B cell (primary cell): ENCODE data around the gene TCF7L2. TPM values are rescaled to one million over a fixed set of nuclear protein-coding genes. Genes with fewer than 3 reads are reported as not detected.

Experiments used
- ATAC-seq: fragments of 200-7000 bp; cut with Tn5 transposase; one replicate; pipeline ENCODE4 v1.10.0; 2021; ENCODE audit warnings: low read depth, mild to moderate bottlenecking, moderate number of reproducible peaks, moderate library complexity
- CTCF ChIA-PET: fragments of 350-600 bp; sonication (Branson Sonifier 250); formaldehyde crosslinking; loops from one replicate; lab custom pipeline; 2021; ENCODE audit warnings: antibody characterized with exemption, inconsistent platforms; lab: Charles Lee
- POLR2A ChIA-PET: fragments of 350-600 bp; sonication (Branson Sonifier 250); formaldehyde crosslinking; loops from one replicate; lab custom pipeline; 2021; ENCODE audit warnings: antibody characterized with exemption; lab: Charles Lee
- DNase-seq: peaks from one replicate; pipeline ENCODE4 v3.0.0; 2013
- H2AFZ ChIP-seq: 2 replicates; pipeline ENCODE4 v1.6.1; 2012; ENCODE audit warnings: mild to moderate bottlenecking, low read depth, low read length; ENCODE audit not compliant: insufficient read depth, poor library complexity, severe bottlenecking
- H3K27ac ChIP-seq, 2 donors: 1 replicate in 1 of 2; 2 replicates in 1 of 2; pipeline ENCODE4 v1.5.1; 2012 to 2013; ENCODE audit warnings: low read length in 2 of 2, mild to moderate bottlenecking in 2 of 2, moderate library complexity in 1 of 2
- H3K27me3 ChIP-seq, 4 experiments: fragments of 200-600 bp in 1 of 4; sonication (generic) in 1 of 4; replicated peaks in 1 of 4; 1 replicate in 2 of 4; 2 replicates in 2 of 4; pipeline versions ENCODE4 v1.6.1 to v1.7.0; 2013 to 2016; ENCODE audit warnings: low read length in 3 of 4, mild to moderate bottlenecking in 2 of 4, mixed read lengths in 1 of 4, moderate library complexity in 1 of 4; ENCODE audit not compliant: insufficient read depth in 4 of 4, control insufficient read depth in 3 of 4; ENCODE audit errors: control extremely low read depth in 1 of 4
- H3K36me3 ChIP-seq, 2 experiments: replicated peaks in 1 of 2; 1 replicate in 1 of 2; 2 replicates in 1 of 2; pipeline versions ENCODE4 v1.6.1 to v1.7.1; 2013; ENCODE audit warnings: low read length in 1 of 2; ENCODE audit not compliant: insufficient read depth in 2 of 2, control insufficient read depth in 1 of 2; ENCODE audit errors: control extremely low read depth in 1 of 2, extremely low read depth in 1 of 2
- H3K4me1 ChIP-seq, 2 donors: fragments of 200-600 bp in 1 of 2; sonication (generic) in 1 of 2; 1 replicate in 1 of 2; 2 replicates in 1 of 2; pipeline versions ENCODE4 v1.5.1 to v1.6.1; 2013 to 2017; ENCODE audit warnings: low read length in 2 of 2; ENCODE audit not compliant: control insufficient read depth in 2 of 2, insufficient read depth in 2 of 2
- H3K4me2 ChIP-seq: replicated peaks from 2 replicates; pipeline ENCODE3; 2012; ENCODE audit warnings: mild to moderate bottlenecking, low read depth, low read length; ENCODE audit not compliant: poor library complexity, severe bottlenecking
- H3K4me3 ChIP-seq, 5 experiments: fragments of 200-600 bp in 1 of 5; sonication (generic) in 1 of 5; 1 replicate in 3 of 5; 2 replicates in 2 of 5; pipeline versions ENCODE4 v1.5.1 to v1.7.0; 2011 to 2016; ENCODE audit warnings: low read length in 4 of 5, mild to moderate bottlenecking in 4 of 5, low read depth in 2 of 5, control low read depth in 1 of 5, moderate library complexity in 1 of 5; ENCODE audit not compliant: insufficient read depth in 1 of 5; ENCODE audit errors: control extremely low read depth in 1 of 5, extremely low read depth in 1 of 5
- H3K79me2 ChIP-seq: fragments of 200-600 bp; sonication (generic); one replicate; pipeline ENCODE4 v1.6.0; 2016; ENCODE audit warnings: low read length; ENCODE audit not compliant: control insufficient read depth, insufficient read depth
- H3K9ac ChIP-seq: fragments of 200-600 bp; sonication (generic); 2 replicates; pipeline ENCODE4 v1.6.1; 2017; ENCODE audit warnings: mild to moderate bottlenecking, low read length, moderate library complexity
- H3K9me3 ChIP-seq, 3 donors: one replicate each; pipeline versions ENCODE4 v1.6.1 to v1.7.1; 2013; ENCODE audit warnings: low read length in 2 of 3; ENCODE audit not compliant: control insufficient read depth in 2 of 3, insufficient read depth in 1 of 3; ENCODE audit errors: control extremely low read depth in 1 of 3
- H4K20me1 ChIP-seq: 2 replicates; pipeline ENCODE4 v1.6.0; 2012; ENCODE audit warnings: mild to moderate bottlenecking, low read length; ENCODE audit not compliant: insufficient read depth, control insufficient read depth, poor library complexity, severe bottlenecking
- H3K27ac Mint-ChIP-seq: one replicate; pipeline ENCODE4 v1.8.0; 2021; ENCODE audit warnings: mixed read lengths
- H3K27me3 Mint-ChIP-seq: one replicate; pipeline ENCODE4 v1.8.0; 2021; ENCODE audit warnings: mixed read lengths
- H3K4me1 Mint-ChIP-seq: one replicate; pipeline ENCODE4 v1.8.0; 2021; ENCODE audit warnings: mixed read lengths
- H3K4me3 Mint-ChIP-seq: one replicate; pipeline ENCODE4 v1.8.0; 2021; ENCODE audit warnings: mixed read lengths
- H3K9me3 Mint-ChIP-seq: one replicate; pipeline ENCODE4 v1.8.0; 2022; ENCODE audit warnings: mixed read lengths; ENCODE audit not compliant: insufficient read depth
- EZH2 ChIP-seq: IDR thresholded peaks from 2 replicates; pipeline ENCODE4 v1.6.1; 2012; ENCODE audit warnings: borderline replicate concordance, low read depth, mild to moderate bottlenecking, moderate library complexity, low read length; ENCODE audit not compliant: insufficient read depth, poor library complexity, severe bottlenecking
- WGBS: methylation state at CpG from one replicate; pipeline ENCODE4 v1.1.5; 2013; ENCODE audit warnings: missing lambda C conversion rate; ENCODE audit not compliant: insufficient coverage; 5-methylcytosine and 5-hydroxymethylcytosine counted together
- intact Hi-C: fragments of 100-400 bp; cut with micrococcal nuclease; formaldehyde crosslinking; loops from one replicate; pipeline ENCODE4 v1.10.0; 2022
- polyA minus RNA-seq: library from RNA; depleted of rRNA, polyadenylated mRNA; stranded (reverse); fragments of >200 nt; gene quantifications from 2 replicates; pipeline ENCODE4 v1.2.3, GENCODE V29; 2012
- polyA plus RNA-seq: library from polyadenylated mRNA; depleted of rRNA; stranded (reverse); fragments of >200 nt; gene quantifications from 2 replicates; pipeline ENCODE4 v1.2.3, GENCODE V29; 2012
- total RNA-seq, 2 donors: library from RNA; stranded (reverse); fragments of 120-200 nt in 1 of 2; gene quantifications; 1 replicate in 1 of 2; 2 replicates in 1 of 2; pipeline versions ENCODE4 v1.2.3 to v1.2.4, GENCODE V29; 2013 to 2022
- TF ChIP-seq, protein P1 (sequence below): fragments of 200-600 bp; IDR thresholded peaks from one replicate; pipeline ENCODE4 v1.8.0; 2022; ENCODE audit warnings: antibody characterized with exemption, mild to moderate bottlenecking

The TCF7L2 gene
- total RNA-seq (1.1 and 2.3 TPM in 2 replicates), polyA plus RNA-seq (0.48 and 1.0 TPM in 2 replicates), polyA minus RNA-seq (1.1 TPM in 1 of 2 replicates, not detected in the other)
- total RNA-seq (2013) = 0.82 TPM

GRCh38 chr10:112949875-112950507 is at the start of gene TCF7L2:
Gene TCF7L2 (plus strand): TSS chr10:112950247. CDS start chr10:112950757, 510 bp downstream.
- peak within 1 kb of the TSS; percentile 69 for H3K9ac ChIP-seq
- CTCF ChIA-PET = interaction anchor here (0.6 kb wide), 1 partner anchor 628 kb away, joined by 4 read pairs; no protein-coding TSS in a partner anchor
- peaks cover 34 to 36% of the 10 kb centered on the region in 2 donors for H3K4me1 ChIP-seq
- TF ChIP-seq EZH2 = no peak
- TF ChIP-seq, protein P1, sequence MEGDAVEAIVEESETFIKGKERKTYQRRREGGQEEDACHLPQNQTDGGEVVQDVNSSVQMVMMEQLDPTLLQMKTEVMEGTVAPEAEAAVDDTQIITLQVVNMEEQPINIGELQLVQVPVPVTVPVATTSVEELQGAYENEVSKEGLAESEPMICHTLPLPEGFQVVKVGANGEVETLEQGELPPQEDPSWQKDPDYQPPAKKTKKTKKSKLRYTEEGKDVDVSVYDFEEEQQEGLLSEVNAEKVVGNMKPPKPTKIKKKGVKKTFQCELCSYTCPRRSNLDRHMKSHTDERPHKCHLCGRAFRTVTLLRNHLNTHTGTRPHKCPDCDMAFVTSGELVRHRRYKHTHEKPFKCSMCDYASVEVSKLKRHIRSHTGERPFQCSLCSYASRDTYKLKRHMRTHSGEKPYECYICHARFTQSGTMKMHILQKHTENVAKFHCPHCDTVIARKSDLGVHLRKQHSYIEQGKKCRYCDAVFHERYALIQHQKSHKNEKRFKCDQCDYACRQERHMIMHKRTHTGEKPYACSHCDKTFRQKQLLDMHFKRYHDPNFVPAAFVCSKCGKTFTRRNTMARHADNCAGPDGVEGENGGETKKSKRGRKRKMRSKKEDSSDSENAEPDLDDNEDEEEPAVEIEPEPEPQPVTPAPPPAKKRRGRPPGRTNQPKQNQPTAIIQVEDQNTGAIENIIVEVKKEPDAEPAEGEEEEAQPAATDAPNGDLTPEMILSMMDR = no peak
- Mint-ChIP-seq H3K9me3 (no peaks in the 10 kb centered on the region), H3K27ac (peak within 1 kb of the TSS; percentile 32), H3K4me3 (peak within 1 kb of the TSS; percentile 93), H3K27me3 (peaks cover 62% of the 10 kb centered on the region), H3K4me1 (peaks cover 25% of the 10 kb centered on the region)
- no peaks in the 10 kb centered on the region for H3K79me2 ChIP-seq
- no peaks in the 10 kb centered on the region for H4K20me1 ChIP-seq
- H3K27me3 ChIP-seq = peaks cover 0 to 42% (median 31%) of the 10 kb centered on the region in 4 experiments
- POLR2A ChIA-PET = interaction anchor here (0.6 kb wide), 1 partner anchor 70 kb away, joined by 4 read pairs; no protein-coding TSS in a partner anchor
- ATAC-seq (peak; percentile 62), DNase-seq (peak; percentile 67)
- under 1% methylated on average over 26 of the region's 39 CpGs for WGBS
- H3K27ac ChIP-seq = no peak within 1 kb of the TSS
- intact Hi-C loops = no loop called here
- no peaks in the 10 kb centered on the region for H3K36me3 ChIP-seq
- H3K9me3 ChIP-seq = peaks cover 0 to 9% (median 0%) of the 10 kb centered on the region in 3 donors
- H2AFZ ChIP-seq = peak within 1 kb of the TSS; percentile 64
- H3K4me3 ChIP-seq = peak within 1 kb of the TSS; percentile 41 to 73 (median 53)
- H3K4me2 ChIP-seq = peak within 1 kb of the TSS; percentile 95

GRCh38 chr10:112902730-112903129 is 47.3 kb upstream of the TCF7L2 start:
- Histone ChIP-seq H3K4me2 (no peak overlapping the region), H2AFZ (no peak overlapping the region), H3K27ac (no peak overlapping the region), H4K20me1 (no peaks in the 10 kb centered on the region), H3K9me3 (no peaks in the 10 kb centered on the region), H3K4me1 (no peaks in the 10 kb centered on the region), H3K4me3 (no peak overlapping the region), H3K36me3 (no peaks in the 10 kb centered on the region), H3K79me2 (no peaks in the 10 kb centered on the region), H3K9ac (no peak overlapping the region), H3K27me3 (no peaks in the 10 kb centered on the region)
- no peaks in the 10 kb centered on the region for H3K9me3 Mint-ChIP-seq
- WGBS = no CpG with 5 or more reads among the region's 1 CpG
- H3K27me3 Mint-ChIP-seq = peaks cover 7% of the 10 kb centered on the region
- ChIA-PET POLR2A (no interaction called here), CTCF (no interaction called here)
- DNase-seq (no peak), ATAC-seq (no peak)
- H3K27ac Mint-ChIP-seq = no peak overlapping the region
- H3K4me3 Mint-ChIP-seq = no peak overlapping the region
- TF ChIP-seq, protein P1 = no peak
- TF ChIP-seq EZH2 = no peak
- H3K4me1 Mint-ChIP-seq = no peaks in the 10 kb centered on the region
- intact Hi-C loops = no loop called here
